ENCODE measurements around the gene SMOC1. TPM values are rescaled to one million over a fixed set of nuclear protein-coding genes. Genes with fewer than 3 reads are reported as not detected.
A peak's percentile ranks its signal among the peaks of the same experiment; 100 is the strongest.

SMOC1 gene, protein sequence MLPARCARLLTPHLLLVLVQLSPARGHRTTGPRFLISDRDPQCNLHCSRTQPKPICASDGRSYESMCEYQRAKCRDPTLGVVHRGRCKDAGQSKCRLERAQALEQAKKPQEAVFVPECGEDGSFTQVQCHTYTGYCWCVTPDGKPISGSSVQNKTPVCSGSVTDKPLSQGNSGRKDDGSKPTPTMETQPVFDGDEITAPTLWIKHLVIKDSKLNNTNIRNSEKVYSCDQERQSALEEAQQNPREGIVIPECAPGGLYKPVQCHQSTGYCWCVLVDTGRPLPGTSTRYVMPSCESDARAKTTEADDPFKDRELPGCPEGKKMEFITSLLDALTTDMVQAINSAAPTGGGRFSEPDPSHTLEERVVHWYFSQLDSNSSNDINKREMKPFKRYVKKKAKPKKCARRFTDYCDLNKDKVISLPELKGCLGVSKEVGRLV
- 1 to 10 TPM in 8 of 9 donors, under 1 TPM in 1; 0.33 to 7.3 (median 3.7) TPM for total RNA-seq
- polyA plus RNA-seq = 10 to 100 TPM in 2 of 3 donors, 1 to 10 TPM in 1; 6.4 to 19.8 (median 10.2) TPM
- long read RNA-seq, donor 1, partial matches to known transcripts = 10 of 10 reads
- long read RNA-seq, donor 1, other reads (novel, unspliced or antisense) = 0 of 10 reads
- long read RNA-seq, donor 2 = 0 reads
- long read RNA-seq, donor 3 = 0 reads
- long read RNA-seq, donor 4, partial matches to known transcripts = 0 of 1 reads
- long read RNA-seq, donor 4, other reads (novel, unspliced or antisense) = 1 of 1 reads
- long read RNA-seq, donor 5 = 0 reads
- long read RNA-seq, donor 6 = 0 reads
- long read RNA-seq, donor 7 = 0 reads
- long read RNA-seq, donor 8, partial matches to known transcripts = 252 of 253 reads
- long read RNA-seq, donor 8, other reads (novel, unspliced or antisense) = 0 of 253 reads
- long read RNA-seq, donor 9 = 0 reads
- long read RNA-seq, donor 10, partial matches to known transcripts = 189 of 189 reads
- long read RNA-seq, donor 10, other reads (novel, unspliced or antisense) = 0 of 189 reads

GRCh38 chr14:69879175-69880043 is at the start of gene SMOC1:
Gene SMOC1 (plus strand): TSS chr14:69879416. CDS start chr14:69879679, 263 bp downstream.
- H3K27me3 ChIP-seq = peaks cover 13% of the 10 kb centered on the region
- peak within 1 kb of the TSS in 1 of 4 donors; percentile 50 for H3K4me3 ChIP-seq
- DNase-seq = peak; percentile 54 to 92 (median 62)
- no peaks in the 10 kb centered on the region for H3K9me3 ChIP-seq (replicated peaks in 1 of 3)
- H3K27ac ChIP-seq = no peak within 1 kb of the TSS
- H3K4me1 ChIP-seq (replicated peaks in 1 of 2) = peaks cover 0 to 4% of the 10 kb centered on the region in 2 donors
- intact Hi-C loops (cut with DNase I) = loop anchor here (5.0 to 10.0 kb wide), 2 partner anchors 125 to 133 kb away; no protein-coding TSS in a partner anchor
- 1 to 12% (median 2%) methylated on average over 12 to 67 of the region's 67 CpGs for WGBS, 4 donors
- TF ChIP-seq POLR2A (IDR thresholded peaks at IDR 0.05) = peak; percentile 41 to 82
- TF ChIP-seq, protein P1, sequence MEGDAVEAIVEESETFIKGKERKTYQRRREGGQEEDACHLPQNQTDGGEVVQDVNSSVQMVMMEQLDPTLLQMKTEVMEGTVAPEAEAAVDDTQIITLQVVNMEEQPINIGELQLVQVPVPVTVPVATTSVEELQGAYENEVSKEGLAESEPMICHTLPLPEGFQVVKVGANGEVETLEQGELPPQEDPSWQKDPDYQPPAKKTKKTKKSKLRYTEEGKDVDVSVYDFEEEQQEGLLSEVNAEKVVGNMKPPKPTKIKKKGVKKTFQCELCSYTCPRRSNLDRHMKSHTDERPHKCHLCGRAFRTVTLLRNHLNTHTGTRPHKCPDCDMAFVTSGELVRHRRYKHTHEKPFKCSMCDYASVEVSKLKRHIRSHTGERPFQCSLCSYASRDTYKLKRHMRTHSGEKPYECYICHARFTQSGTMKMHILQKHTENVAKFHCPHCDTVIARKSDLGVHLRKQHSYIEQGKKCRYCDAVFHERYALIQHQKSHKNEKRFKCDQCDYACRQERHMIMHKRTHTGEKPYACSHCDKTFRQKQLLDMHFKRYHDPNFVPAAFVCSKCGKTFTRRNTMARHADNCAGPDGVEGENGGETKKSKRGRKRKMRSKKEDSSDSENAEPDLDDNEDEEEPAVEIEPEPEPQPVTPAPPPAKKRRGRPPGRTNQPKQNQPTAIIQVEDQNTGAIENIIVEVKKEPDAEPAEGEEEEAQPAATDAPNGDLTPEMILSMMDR (IDR thresholded peaks at IDR 0.05) = no peak
- H3K36me3 ChIP-seq (replicated peaks in 1 of 2) = no peaks in the 10 kb centered on the region

DNA sequence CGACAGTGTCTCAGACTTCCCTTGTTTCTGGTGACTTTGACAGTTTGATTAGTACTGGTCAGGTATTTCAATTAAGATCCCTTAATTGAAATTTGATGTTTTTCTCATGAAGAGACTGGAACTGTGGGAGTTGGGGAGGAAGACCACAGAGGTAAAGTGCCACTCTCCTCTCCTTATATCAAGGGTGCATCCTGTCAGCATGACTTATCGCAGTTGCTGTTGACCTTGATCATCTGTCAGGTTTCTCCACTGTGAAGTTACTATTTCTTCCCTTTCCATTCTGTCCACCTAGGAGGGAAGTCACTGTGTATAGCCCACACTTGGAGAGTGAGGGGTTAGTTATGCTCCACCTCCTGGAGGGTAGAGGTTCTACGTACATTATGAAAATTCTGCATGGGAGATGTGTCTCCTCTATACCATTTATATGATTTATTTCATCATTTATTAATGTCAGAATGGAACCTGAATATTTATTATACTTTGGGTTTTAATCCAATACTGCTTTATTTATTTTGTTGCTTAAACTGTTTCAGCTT is 40.3 kb upstream of the SMOC1 start:
- no peak overlapping the region for H3K27ac ChIP-seq
- no peaks in the 10 kb centered on the region for H3K36me3 ChIP-seq (replicated peaks in 1 of 2)
- intact Hi-C loops (cut with DNase I) = no loop called here
- 59 to 71% (median 64%) methylated on average over 3 of the region's 3 CpGs for WGBS, 4 donors
- DNase-seq = no peak
- no peak for TF ChIP-seq POLR2A (IDR thresholded peaks at IDR 0.05)
- TF ChIP-seq, protein P1 (IDR thresholded peaks at IDR 0.05) = no peak
- H3K27me3 ChIP-seq = no peaks in the 10 kb centered on the region
- H3K4me3 ChIP-seq = no peak overlapping the region
- H3K4me1 ChIP-seq (replicated peaks in 1 of 2) = no peaks in the 10 kb centered on the region
- no peaks in the 10 kb centered on the region for H3K9me3 ChIP-seq (replicated peaks in 1 of 3)

GRCh38 chr14:69839661-69840060 is 39.6 kb upstream of the SMOC1 start:
- Histone ChIP-seq H3K36me3 (replicated peaks in 1 of 2) (no peaks in the 10 kb centered on the region), H3K27ac (no peak overlapping the region), H3K4me1 (replicated peaks in 1 of 2) (no peaks in the 10 kb centered on the region), H3K4me3 (no peak overlapping the region), H3K9me3 (replicated peaks in 1 of 3) (no peaks in the 10 kb centered on the region), H3K27me3 (no peaks in the 10 kb centered on the region)
- no peak for DNase-seq
- TF ChIP-seq POLR2A (IDR thresholded peaks at IDR 0.05) = no peak
- TF ChIP-seq, protein P1 (IDR thresholded peaks at IDR 0.05) = no peak
- WGBS, 4 donors = 73 to 89% (median 81%) methylated on average over 3 of the region's 3 CpGs
- intact Hi-C loops (cut with DNase I) = no loop called here
